ENCODE measurements around the gene NUDT7.

NUDT7 gene

DNA sequence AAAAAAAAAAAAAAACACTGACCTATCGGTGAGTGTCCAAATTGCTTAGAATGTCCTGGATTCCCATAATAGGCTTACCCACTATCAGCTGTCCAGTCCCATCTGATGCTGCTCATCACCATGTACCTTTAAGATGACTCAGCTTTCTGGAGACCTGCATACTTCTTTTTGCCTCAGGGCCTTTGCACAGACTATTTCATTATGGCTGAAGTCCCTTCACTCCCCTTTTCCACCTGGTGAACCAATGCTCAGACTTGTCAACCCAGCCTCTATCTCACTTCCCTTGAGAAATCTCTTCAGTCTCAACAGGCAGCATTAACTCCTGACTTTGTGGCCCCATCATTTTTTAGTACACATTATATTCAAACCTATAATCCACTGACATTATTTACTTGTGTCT, 29.7 kb upstream of the NUDT7 start:
- TF ChIP-seq, protein P1, sequence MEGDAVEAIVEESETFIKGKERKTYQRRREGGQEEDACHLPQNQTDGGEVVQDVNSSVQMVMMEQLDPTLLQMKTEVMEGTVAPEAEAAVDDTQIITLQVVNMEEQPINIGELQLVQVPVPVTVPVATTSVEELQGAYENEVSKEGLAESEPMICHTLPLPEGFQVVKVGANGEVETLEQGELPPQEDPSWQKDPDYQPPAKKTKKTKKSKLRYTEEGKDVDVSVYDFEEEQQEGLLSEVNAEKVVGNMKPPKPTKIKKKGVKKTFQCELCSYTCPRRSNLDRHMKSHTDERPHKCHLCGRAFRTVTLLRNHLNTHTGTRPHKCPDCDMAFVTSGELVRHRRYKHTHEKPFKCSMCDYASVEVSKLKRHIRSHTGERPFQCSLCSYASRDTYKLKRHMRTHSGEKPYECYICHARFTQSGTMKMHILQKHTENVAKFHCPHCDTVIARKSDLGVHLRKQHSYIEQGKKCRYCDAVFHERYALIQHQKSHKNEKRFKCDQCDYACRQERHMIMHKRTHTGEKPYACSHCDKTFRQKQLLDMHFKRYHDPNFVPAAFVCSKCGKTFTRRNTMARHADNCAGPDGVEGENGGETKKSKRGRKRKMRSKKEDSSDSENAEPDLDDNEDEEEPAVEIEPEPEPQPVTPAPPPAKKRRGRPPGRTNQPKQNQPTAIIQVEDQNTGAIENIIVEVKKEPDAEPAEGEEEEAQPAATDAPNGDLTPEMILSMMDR (IDR thresholded peaks at IDR 0.05; ENCODE audit: insufficient read depth, low read depth, low read length, missing control alignments) = no peak
- DNase-seq (ENCODE audit: low read depth) = no peak
- no peak overlapping the region for H3K4me3 ChIP-seq (ENCODE audit: low read depth, low read length)

DNA sequence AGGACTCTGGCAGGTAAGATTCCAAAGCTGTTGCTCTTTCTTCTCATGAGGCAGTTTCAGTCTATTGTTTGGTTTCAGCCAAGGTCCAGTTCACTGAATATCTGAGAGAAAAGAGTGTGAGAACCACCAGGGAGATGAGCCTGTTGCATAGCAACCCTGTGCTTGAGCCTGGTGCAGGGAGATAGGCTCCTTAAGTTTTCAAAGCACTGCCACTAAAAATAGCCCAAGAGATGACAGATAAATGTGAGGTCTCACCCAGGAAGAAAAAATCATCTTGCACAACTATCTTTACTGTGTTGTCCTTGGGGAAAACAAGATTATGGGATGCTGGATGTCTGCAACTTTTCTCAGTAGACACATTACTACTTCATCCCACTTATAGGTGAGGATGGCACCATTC, 26.2 kb upstream of the NUDT7 start:
- DNase-seq (ENCODE audit: low read depth) = no peak
- TF ChIP-seq, protein P1 (IDR thresholded peaks at IDR 0.05; ENCODE audit: insufficient read depth, low read depth, low read length, missing control alignments) = no peak
- no peak overlapping the region for H3K4me3 ChIP-seq (ENCODE audit: low read depth, low read length)

DNA sequence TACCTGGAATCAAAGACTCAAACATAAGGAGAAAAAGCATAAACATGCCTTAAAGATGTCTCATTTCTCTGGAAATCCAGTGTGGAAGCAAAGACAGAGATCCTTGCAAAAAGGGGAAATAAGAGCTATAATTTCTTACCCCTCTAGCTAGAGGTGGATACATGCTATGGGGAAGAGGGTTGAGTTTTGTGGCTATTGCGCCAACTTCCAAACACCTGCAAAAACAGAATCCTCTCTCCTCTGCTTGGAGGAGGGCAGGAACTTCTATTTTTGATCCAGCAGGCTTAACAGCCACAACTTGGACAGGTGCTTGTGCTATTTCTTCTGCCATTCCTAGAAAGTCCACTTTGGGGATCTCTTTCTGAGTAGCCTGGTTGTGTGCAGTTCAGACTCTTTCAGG, 21.5 kb upstream of the NUDT7 start:
- DNase-seq (ENCODE audit: low read depth) = no peak
- H3K4me3 ChIP-seq (ENCODE audit: low read depth, low read length) = no peak overlapping the region
- TF ChIP-seq, protein P1 (IDR thresholded peaks at IDR 0.05; ENCODE audit: insufficient read depth, low read depth, low read length, missing control alignments) = no peak

DNA sequence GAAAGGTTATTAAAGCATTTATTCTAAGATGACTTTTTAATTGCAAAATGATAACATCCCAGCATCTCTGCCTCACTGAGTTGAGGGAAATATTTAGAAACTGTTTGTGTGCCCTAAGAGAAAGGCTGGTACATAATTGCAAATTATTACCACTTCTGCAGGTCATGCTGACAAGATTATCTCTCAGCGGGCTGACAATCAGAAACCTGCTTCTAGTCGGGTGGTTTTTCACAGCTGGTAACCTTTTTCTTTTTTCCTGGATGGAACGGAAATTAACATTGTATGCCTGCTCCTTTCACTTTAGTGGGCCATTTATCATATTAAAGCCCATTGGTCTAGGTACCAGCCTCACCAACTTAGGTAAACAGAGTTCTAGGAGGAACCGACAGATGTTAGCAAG, 17.0 kb upstream of the NUDT7 start:
- TF ChIP-seq, protein P1 (IDR thresholded peaks at IDR 0.05; ENCODE audit: insufficient read depth, low read depth, low read length, missing control alignments) = no peak
- no peak overlapping the region for H3K4me3 ChIP-seq (ENCODE audit: low read depth, low read length)
- DNase-seq (ENCODE audit: low read depth) = no peak

DNA sequence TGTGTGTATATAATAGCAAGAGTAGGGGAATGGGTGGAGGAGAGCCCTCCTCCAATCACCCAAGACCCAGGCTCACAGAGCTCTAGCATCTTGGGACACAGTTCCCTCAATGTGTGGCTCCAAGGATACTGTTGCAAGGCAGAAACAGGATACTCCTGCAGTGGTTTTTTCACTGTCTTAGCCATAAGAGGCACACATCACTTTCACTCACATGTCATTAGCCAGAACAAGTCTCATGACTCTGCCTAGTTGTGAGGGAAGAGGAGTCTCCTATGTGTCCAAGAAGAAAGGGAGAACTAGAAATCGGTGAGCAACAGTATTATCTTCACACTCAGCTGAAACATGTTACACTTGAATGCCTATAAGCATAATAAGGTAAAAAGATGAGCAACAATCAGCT, 11.1 kb upstream of the NUDT7 start:
- no peak overlapping the region for H3K4me3 ChIP-seq (ENCODE audit: low read depth, low read length)
- TF ChIP-seq, protein P1 (IDR thresholded peaks at IDR 0.05; ENCODE audit: insufficient read depth, low read depth, low read length, missing control alignments) = no peak
- DNase-seq (ENCODE audit: low read depth) = no peak

DNA sequence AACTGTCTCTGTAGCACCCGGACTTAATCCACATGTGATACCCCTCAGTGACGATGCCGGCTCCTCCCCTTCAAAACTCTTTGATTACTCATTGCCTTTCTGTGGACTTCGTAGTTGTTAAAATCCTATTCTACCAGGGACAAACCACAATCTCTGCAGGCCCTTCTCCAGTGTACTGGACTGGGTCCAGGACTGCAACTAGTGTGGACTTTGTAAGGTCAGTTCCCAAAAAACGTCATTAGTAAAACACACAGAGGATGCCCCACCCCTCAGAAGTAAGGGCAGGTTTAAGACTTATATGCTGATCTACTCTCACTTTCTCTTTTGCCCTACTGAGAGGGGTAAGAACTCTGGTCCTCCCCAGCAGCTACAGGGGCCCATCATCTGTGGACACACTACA, 10.5 kb upstream of the NUDT7 start:
- H3K4me3 ChIP-seq (ENCODE audit: low read depth, low read length) = no peak overlapping the region
- TF ChIP-seq, protein P1 (IDR thresholded peaks at IDR 0.05; ENCODE audit: insufficient read depth, low read depth, low read length, missing control alignments) = no peak

DNA sequence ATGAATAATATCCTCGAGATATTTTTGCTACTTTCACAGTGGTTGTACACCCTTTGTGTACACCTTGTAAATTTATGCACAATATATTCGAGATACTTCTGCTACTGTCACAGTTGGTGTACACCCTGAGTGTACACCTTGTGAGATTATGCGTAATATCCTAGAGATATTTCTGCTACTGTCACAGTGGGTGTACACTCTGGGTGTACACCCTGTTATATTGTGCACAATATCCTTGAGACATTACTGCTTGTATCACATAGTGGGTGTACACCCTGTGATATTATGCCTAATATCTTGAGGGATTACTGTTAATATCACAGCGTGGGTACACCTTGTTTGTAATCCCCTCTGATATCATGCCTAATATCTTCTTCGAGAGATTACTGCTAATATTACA, 7.2 kb upstream of the NUDT7 start:
- DNase-seq (ENCODE audit: low read depth) = no peak
- TF ChIP-seq, protein P1 (IDR thresholded peaks at IDR 0.05; ENCODE audit: insufficient read depth, low read depth, low read length, missing control alignments) = no peak

More for the DNA sequence above, 10.5 kb upstream of the NUDT7 start:
- DNase-seq (ENCODE audit: low read depth) = no peak

More for the DNA sequence above, 7.2 kb upstream of the NUDT7 start:
- H3K4me3 ChIP-seq (ENCODE audit: low read depth, low read length) = no peak overlapping the region
